Liver (tissue), 3 donors: ENCODE data around the gene A4GALT.

Source experiments
- EGR1 ChIP-seq, 2 donors: IDR thresholded peaks; 2 replicates each; pipeline ENCODE4 v1.6.1; 2016 to 2018; ENCODE audit warnings: antibody characterized with exemption in 2 of 2, low read depth in 2 of 2
- FOXA1 ChIP-seq: IDR thresholded peaks from 2 replicates; pipeline ENCODE4 v1.6.1; 2016; ENCODE audit warnings: antibody characterized with exemption
- GABPA ChIP-seq, 2 donors: IDR thresholded peaks in 1 of 2; conservative IDR thresholded peaks in 1 of 2; 2 replicates each; pipeline ENCODE4 v1.6.1; 2016; ENCODE audit warnings: antibody characterized with exemption in 2 of 2, mild to moderate bottlenecking in 1 of 2, moderate library complexity in 1 of 2
- TAF1 ChIP-seq: conservative IDR thresholded peaks from 2 replicates; pipeline ENCODE4 v1.6.1; 2016; ENCODE audit warnings: antibody characterized with exemption, mild to moderate bottlenecking
- TF ChIP-seq, protein P1 (sequence below): IDR thresholded peaks from 2 replicates; pipeline ENCODE4 v1.6.1; 2016; ENCODE audit warnings: antibody characterized with exemption, mild to moderate bottlenecking
- TF ChIP-seq, protein P2 (sequence below): fragments of 150-350 bp; IDR thresholded peaks from 2 replicates; pipeline ENCODE4 v1.5.1; 2017; ENCODE audit warnings: improper control_type of control experiment, low read depth, low read length; ENCODE audit not compliant: missing input control
- TF ChIP-seq, protein P3 (sequence below): IDR thresholded peaks from 2 replicates; pipeline ENCODE4 v1.6.1; 2016; ENCODE audit warnings: antibody characterized with exemption
- TF ChIP-seq, protein P4 (sequence below): IDR thresholded peaks from 2 replicates; pipeline ENCODE4 v1.6.1; 2016; ENCODE audit warnings: antibody characterized with exemption
- donor health status: healthy.
- donor health status: healthy.

DNA sequence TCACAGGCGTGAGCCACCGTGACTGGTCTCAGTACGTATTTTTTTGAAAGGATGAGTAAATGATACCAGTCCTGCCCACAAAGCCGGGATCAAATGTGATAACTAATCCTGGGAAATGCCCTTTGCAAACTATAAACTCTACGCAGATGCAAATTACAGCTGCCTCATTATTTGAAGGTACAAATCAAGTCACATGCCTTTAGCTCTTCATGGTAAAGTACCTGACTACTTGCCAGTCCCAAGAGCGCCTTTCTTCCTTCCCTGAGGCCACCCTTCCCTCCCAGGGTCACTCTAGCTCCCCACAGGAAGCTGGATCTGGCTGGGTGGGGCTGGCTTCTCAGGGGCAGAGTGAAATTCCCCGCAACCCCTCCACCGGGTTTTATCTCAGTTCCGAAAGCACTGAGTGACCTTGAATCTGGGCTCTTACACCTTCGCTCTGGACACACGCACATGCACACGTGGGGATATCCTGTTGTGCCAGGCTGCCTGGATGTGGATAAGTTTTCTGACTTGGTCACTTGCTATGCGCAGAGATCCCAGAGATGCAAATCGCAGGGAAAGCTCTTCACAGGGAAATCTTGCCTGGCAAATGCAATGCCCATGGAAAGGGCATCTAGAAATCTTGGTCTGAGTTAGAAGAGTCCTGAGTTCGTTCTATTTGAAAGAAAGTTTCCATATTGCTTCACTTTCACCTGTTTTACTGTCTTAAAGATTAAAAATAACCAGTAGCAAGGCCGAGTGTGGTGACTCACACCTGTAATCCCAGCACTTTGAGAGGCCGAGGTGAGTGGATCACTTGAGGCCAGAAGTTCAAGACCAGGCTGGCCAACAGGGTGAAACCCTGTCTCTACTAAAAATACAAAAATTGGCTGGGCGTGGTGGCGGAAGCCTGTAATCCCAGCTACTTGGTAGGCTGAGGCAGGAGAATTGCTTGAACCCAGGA, 8.5 kb downstream of the A4GALT start:
- no peak for TF ChIP-seq FOXA1
- TF ChIP-seq, protein P1, sequence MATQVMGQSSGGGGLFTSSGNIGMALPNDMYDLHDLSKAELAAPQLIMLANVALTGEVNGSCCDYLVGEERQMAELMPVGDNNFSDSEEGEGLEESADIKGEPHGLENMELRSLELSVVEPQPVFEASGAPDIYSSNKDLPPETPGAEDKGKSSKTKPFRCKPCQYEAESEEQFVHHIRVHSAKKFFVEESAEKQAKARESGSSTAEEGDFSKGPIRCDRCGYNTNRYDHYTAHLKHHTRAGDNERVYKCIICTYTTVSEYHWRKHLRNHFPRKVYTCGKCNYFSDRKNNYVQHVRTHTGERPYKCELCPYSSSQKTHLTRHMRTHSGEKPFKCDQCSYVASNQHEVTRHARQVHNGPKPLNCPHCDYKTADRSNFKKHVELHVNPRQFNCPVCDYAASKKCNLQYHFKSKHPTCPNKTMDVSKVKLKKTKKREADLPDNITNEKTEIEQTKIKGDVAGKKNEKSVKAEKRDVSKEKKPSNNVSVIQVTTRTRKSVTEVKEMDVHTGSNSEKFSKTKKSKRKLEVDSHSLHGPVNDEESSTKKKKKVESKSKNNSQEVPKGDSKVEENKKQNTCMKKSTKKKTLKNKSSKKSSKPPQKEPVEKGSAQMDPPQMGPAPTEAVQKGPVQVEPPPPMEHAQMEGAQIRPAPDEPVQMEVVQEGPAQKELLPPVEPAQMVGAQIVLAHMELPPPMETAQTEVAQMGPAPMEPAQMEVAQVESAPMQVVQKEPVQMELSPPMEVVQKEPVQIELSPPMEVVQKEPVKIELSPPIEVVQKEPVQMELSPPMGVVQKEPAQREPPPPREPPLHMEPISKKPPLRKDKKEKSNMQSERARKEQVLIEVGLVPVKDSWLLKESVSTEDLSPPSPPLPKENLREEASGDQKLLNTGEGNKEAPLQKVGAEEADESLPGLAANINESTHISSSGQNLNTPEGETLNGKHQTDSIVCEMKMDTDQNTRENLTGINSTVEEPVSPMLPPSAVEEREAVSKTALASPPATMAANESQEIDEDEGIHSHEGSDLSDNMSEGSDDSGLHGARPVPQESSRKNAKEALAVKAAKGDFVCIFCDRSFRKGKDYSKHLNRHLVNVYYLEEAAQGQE = no peak
- TF ChIP-seq, protein P2, sequence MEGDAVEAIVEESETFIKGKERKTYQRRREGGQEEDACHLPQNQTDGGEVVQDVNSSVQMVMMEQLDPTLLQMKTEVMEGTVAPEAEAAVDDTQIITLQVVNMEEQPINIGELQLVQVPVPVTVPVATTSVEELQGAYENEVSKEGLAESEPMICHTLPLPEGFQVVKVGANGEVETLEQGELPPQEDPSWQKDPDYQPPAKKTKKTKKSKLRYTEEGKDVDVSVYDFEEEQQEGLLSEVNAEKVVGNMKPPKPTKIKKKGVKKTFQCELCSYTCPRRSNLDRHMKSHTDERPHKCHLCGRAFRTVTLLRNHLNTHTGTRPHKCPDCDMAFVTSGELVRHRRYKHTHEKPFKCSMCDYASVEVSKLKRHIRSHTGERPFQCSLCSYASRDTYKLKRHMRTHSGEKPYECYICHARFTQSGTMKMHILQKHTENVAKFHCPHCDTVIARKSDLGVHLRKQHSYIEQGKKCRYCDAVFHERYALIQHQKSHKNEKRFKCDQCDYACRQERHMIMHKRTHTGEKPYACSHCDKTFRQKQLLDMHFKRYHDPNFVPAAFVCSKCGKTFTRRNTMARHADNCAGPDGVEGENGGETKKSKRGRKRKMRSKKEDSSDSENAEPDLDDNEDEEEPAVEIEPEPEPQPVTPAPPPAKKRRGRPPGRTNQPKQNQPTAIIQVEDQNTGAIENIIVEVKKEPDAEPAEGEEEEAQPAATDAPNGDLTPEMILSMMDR = no peak
- TF ChIP-seq, protein P3, sequence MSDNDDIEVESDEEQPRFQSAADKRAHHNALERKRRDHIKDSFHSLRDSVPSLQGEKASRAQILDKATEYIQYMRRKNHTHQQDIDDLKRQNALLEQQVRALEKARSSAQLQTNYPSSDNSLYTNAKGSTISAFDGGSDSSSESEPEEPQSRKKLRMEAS = no peak
- TF ChIP-seq EGR1 (IDR thresholded peaks at IDR 0.05; ENCODE audit: low read depth in 2 of 2) = no peak
- no peak for TF ChIP-seq TAF1
- no peak for TF ChIP-seq GABPA (IDR thresholded peaks at IDR 0.05 in 1 of 2, conservative IDR thresholded peaks at IDR 0.05 in 1 of 2)
- TF ChIP-seq, protein P4, sequence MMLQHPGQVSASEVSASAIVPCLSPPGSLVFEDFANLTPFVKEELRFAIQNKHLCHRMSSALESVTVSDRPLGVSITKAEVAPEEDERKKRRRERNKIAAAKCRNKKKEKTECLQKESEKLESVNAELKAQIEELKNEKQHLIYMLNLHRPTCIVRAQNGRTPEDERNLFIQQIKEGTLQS = no peak
